Activated T-helper 17 cell treated with anti-CD3 and anti-CD28 coated beads, Interleukin-2, amount 50 U/mL, for 72 hours (primary cell): ENCODE results near the gene HEMK1. TPM values are rescaled to one million over a fixed set of nuclear protein-coding genes. Genes with fewer than 3 reads are reported as not detected.

ENCODE experiments used
- ATAC-seq: fragments of 150-1000 bp; cut with Tn5 transposase; replicated peaks from 2 replicates; pipeline ENCODE4 v1.10.0; 2021; ENCODE audit warnings: mild to moderate bottlenecking, moderate library complexity
- H3K27ac Mint-ChIP-seq: one replicate; pipeline ENCODE4 v1.8.0; 2022; ENCODE audit warnings: mixed read lengths
- H3K27me3 Mint-ChIP-seq: one replicate; pipeline ENCODE4 v1.8.0; 2022; ENCODE audit warnings: mixed read lengths
- H3K36me3 Mint-ChIP-seq: one replicate; pipeline ENCODE4 v1.8.0; 2022; ENCODE audit warnings: low read depth, mild to moderate bottlenecking, mixed read lengths
- H3K4me1 Mint-ChIP-seq: one replicate; pipeline ENCODE4 v1.8.0; 2022; ENCODE audit warnings: mixed read lengths
- H3K4me3 Mint-ChIP-seq: one replicate; pipeline ENCODE4 v1.8.0; 2022; ENCODE audit warnings: mild to moderate bottlenecking, mixed read lengths
- H3K9me3 Mint-ChIP-seq: one replicate; pipeline ENCODE4 v1.8.0; 2022; ENCODE audit warnings: mixed read lengths
- total RNA-seq, 2 donors: library from RNA; stranded (reverse); gene quantifications; one replicate each; pipeline ENCODE4 v1.2.3, GENCODE V29; 2022

HEMK1 gene
- total RNA-seq, 2 donors from 2014 or later = 47.5 to 99.2 TPM

DNA sequence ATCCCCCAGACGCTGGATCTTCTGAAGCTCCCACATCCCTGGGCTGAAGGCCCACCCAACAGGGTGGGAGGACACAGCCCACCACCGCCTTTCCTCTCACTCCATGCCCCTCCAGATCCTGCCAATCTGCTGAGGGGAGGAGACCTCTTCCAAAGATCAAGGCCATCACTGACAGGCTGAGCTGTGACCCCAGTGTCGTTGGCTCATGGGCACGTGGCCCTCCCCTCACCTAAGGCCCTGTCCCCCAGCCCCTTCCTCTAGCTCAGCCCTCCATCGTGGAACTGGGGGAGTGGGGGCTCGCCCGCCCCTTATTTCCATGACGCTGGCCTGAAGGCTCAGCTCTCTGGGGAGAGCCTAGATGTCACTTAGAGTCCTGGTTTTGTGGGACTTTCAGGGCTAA, 12.2 kb upstream of the HEMK1 start:
- no peak for ATAC-seq
- Mint-ChIP-seq H3K4me3 (no peak overlapping the region), H3K36me3 (peaks cover 7% of the 10 kb centered on the region), H3K27me3 (no peaks in the 10 kb centered on the region), H3K27ac (no peak overlapping the region), H3K4me1 (no peaks in the 10 kb centered on the region), H3K9me3 (no peaks in the 10 kb centered on the region)

GRCh38 chr3:50557915-50558314, 11.4 kb upstream of the HEMK1 start:
- H3K27ac Mint-ChIP-seq = peak overlapping the region; percentile 44
- ATAC-seq = no peak
- H3K4me1 Mint-ChIP-seq = no peaks in the 10 kb centered on the region
- H3K9me3 Mint-ChIP-seq = no peaks in the 10 kb centered on the region
- peaks cover 7% of the 10 kb centered on the region for H3K36me3 Mint-ChIP-seq
- no peaks in the 10 kb centered on the region for H3K27me3 Mint-ChIP-seq
- H3K4me3 Mint-ChIP-seq = no peak overlapping the region

DNA sequence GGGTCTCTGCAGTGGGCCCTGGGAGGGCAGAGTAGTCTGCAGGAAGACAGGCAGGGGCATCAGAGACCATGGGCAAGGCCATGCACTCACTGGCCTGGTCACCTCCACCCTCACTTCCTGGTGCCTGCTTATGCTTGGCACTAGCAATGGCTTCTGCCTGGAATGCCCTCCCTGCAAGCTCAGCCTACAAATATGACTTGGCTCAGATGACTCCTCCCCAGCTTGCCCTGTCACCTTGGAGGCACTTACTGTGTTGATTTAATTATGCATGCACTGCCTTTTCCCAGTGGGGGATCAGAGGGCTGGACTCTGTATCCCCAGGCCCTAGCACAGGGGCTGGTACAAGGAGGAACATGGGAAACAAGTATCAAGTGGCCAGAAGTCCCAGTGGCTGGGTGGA, 9.6 kb upstream of the HEMK1 start:
- Mint-ChIP-seq H3K9me3 (no peaks in the 10 kb centered on the region), H3K27me3 (no peaks in the 10 kb centered on the region), H3K4me3 (no peak overlapping the region), H3K4me1 (peaks cover 5% of the 10 kb centered on the region), H3K36me3 (peaks cover 7% of the 10 kb centered on the region), H3K27ac (no peak overlapping the region)
- ATAC-seq = peak; percentile 9

DNA sequence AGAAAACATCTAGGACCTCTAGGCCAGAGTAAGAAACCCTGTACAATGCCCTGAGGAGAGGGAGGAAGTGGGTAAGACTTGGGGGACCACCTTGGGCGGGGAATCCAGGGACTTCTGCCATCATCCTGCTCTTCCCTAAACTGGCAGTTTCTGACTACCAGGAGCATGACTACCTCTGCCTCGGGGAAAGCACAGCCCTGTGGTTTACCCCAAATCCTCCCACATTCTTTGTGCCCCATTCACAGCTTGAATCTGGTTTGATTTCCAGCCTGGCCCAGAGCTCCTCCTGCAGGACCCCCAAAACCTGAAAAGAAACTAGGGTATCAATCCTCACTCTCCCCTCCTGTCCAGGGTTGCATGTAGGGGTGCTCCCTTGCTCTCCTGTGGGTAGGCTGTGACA, 6.5 kb upstream of the HEMK1 start:
- H3K27me3 Mint-ChIP-seq = no peaks in the 10 kb centered on the region
- H3K4me3 Mint-ChIP-seq = no peak overlapping the region
- H3K9me3 Mint-ChIP-seq = no peaks in the 10 kb centered on the region
- H3K36me3 Mint-ChIP-seq = peaks cover 11% of the 10 kb centered on the region
- H3K27ac Mint-ChIP-seq = peak overlapping the region; percentile 38
- H3K4me1 Mint-ChIP-seq = peaks cover 14% of the 10 kb centered on the region
- no peak for ATAC-seq

DNA sequence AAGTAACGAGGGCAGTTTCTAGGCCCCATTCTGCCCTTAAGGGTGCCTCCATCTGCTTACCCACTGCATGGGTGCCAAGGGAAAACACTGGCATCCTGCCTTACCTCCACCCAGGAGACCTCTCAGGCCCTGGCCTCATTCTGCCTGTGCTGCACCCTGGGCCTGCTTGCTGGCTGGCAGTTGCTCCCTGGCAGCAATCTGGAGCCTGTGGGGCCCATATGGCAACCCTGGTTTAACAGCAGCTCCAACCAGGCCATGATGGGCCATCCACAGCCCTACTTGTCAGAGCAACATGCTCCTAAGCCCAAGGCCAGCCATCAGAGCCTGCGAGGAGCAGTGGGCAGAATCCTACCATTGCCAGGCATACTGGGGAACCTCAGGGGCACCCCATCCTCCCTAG, 5.5 kb upstream of the HEMK1 start:
- Mint-ChIP-seq H3K36me3 (peaks cover 17% of the 10 kb centered on the region), H3K4me1 (peaks cover 14% of the 10 kb centered on the region), H3K27me3 (no peaks in the 10 kb centered on the region), H3K9me3 (no peaks in the 10 kb centered on the region), H3K27ac (no peak overlapping the region), H3K4me3 (no peak overlapping the region)
- no peak for ATAC-seq

GRCh38 chr3:50564321-50564720, 5.0 kb upstream of the HEMK1 start:
- no peaks in the 10 kb centered on the region for H3K9me3 Mint-ChIP-seq
- ATAC-seq = no peak
- H3K36me3 Mint-ChIP-seq = peaks cover 18% of the 10 kb centered on the region
- no peaks in the 10 kb centered on the region for H3K27me3 Mint-ChIP-seq
- H3K4me3 Mint-ChIP-seq = peak overlapping the region; percentile 5
- peak overlapping the region; percentile 69 for H3K27ac Mint-ChIP-seq
- H3K4me1 Mint-ChIP-seq = peaks cover 14% of the 10 kb centered on the region

DNA sequence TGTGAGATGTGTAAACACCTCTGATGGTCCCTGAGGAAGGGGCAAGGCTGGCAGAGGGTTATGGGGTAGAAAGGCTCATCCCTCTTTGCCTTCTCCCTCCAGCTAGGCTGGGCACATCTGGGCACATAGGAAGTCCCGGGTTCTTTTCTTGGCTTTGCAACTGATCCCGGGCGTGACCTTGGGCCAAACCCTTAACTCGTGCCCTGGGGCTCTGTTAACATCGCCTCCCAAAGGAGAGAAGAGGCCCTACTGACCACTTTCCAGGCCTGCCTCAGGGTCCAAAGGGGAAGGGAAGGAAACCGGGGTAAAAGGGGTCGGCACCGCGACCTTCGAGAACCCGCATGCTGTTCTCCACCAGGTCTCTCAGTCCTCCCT, 2.3 kb upstream of the HEMK1 start:
- Mint-ChIP-seq H3K36me3 (peaks cover 42% of the 10 kb centered on the region), H3K4me1 (peaks cover 27% of the 10 kb centered on the region), H3K9me3 (no peaks in the 10 kb centered on the region), H3K4me3 (peak overlapping the region; percentile 93), H3K27ac (peak overlapping the region; percentile 78), H3K27me3 (no peaks in the 10 kb centered on the region)
- ATAC-seq = no peak

- peaks cover 47% of the 10 kb centered on the region for H3K36me3 Mint-ChIP-seq
- H3K4me1 Mint-ChIP-seq = peaks cover 27% of the 10 kb centered on the region
- H3K27ac Mint-ChIP-seq = peak within 1 kb of the TSS; percentile 92
- no peaks in the 10 kb centered on the region for H3K9me3 Mint-ChIP-seq
- peak; percentile 83 for ATAC-seq
- peak within 1 kb of the TSS; percentile 93 for H3K4me3 Mint-ChIP-seq
- no peaks in the 10 kb centered on the region for H3K27me3 Mint-ChIP-seq
Observed at GRCh38 chr3:50567386-50568167, 1.7 kb upstream of the HEMK1 start, which contains the start of gene C3orf18. C3orf18 (minus strand) TSS chr3:50567747; CDS start chr3:50565699, 2,048 bp downstream.

- no peaks in the 10 kb centered on the region for H3K9me3 Mint-ChIP-seq
Observed at GRCh38 chr3:50570508-50571279, 1.4 kb downstream of the HEMK1 start.

GRCh38 chr3:50571486-50571885, 2.2 kb downstream of the HEMK1 start:
- peaks cover 37% of the 10 kb centered on the region for H3K4me1 Mint-ChIP-seq
- peak overlapping the region; percentile 94 for H3K27ac Mint-ChIP-seq
- H3K36me3 Mint-ChIP-seq = peaks cover 85% of the 10 kb centered on the region

More at GRCh38 chr3:50570508-50571279, 1.4 kb downstream of the HEMK1 start:
- Mint-ChIP-seq H3K27me3 (no peaks in the 10 kb centered on the region), H3K4me1 (peaks cover 38% of the 10 kb centered on the region), H3K36me3 (peaks cover 77% of the 10 kb centered on the region), H3K27ac (peak overlapping the region; percentile 94), H3K4me3 (peak overlapping the region; percentile 93)
- no peak for ATAC-seq

GRCh38 chr3:50572158-50572557, 2.8 kb downstream of the HEMK1 start:
- Mint-ChIP-seq H3K27ac (peak overlapping the region; percentile 94), H3K4me3 (peak overlapping the region; percentile 93), H3K36me3 (peaks cover 90% of the 10 kb centered on the region), H3K9me3 (no peaks in the 10 kb centered on the region), H3K4me1 (peaks cover 36% of the 10 kb centered on the region), H3K27me3 (no peaks in the 10 kb centered on the region)
- peak; percentile 21 for ATAC-seq

More at GRCh38 chr3:50571486-50571885, 2.2 kb downstream of the HEMK1 start:
- Mint-ChIP-seq H3K4me3 (peak overlapping the region; percentile 93), H3K27me3 (no peaks in the 10 kb centered on the region), H3K9me3 (no peaks in the 10 kb centered on the region)
- ATAC-seq = no peak

GRCh38 chr3:50572801-50573371, 3.6 kb downstream of the HEMK1 start:
- Mint-ChIP-seq H3K4me1 (peaks cover 33% of the 10 kb centered on the region), H3K27ac (peak overlapping the region; percentile 94), H3K36me3 (peaks cover 93% of the 10 kb centered on the region), H3K4me3 (peak overlapping the region; percentile 93), H3K27me3 (no peaks in the 10 kb centered on the region), H3K9me3 (no peaks in the 10 kb centered on the region)
- ATAC-seq = peak; percentile 31

GRCh38 chr3:50573566-50574443, 4.5 kb downstream of the HEMK1 start:
- Mint-ChIP-seq H3K4me3 (peak overlapping the region; percentile 93), H3K27ac (peak overlapping the region; percentile 94), H3K36me3 (peaks cover 96% of the 10 kb centered on the region), H3K9me3 (no peaks in the 10 kb centered on the region), H3K4me1 (peaks cover 34% of the 10 kb centered on the region), H3K27me3 (no peaks in the 10 kb centered on the region)
- ATAC-seq = peak; percentile 51

GRCh38 chr3:50574444-50574831, 5.1 kb downstream of the HEMK1 start:
- no peaks in the 10 kb centered on the region for H3K9me3 Mint-ChIP-seq
- no peaks in the 10 kb centered on the region for H3K27me3 Mint-ChIP-seq
- H3K4me1 Mint-ChIP-seq = peaks cover 38% of the 10 kb centered on the region
- ATAC-seq = peak; percentile 20
- peaks cover 96% of the 10 kb centered on the region for H3K36me3 Mint-ChIP-seq
- peak overlapping the region; percentile 93 for H3K4me3 Mint-ChIP-seq
- H3K27ac Mint-ChIP-seq = peak overlapping the region; percentile 94
